ENCODE results near the gene KATNA1. TPM values are rescaled to one million over a fixed set of nuclear protein-coding genes. Genes with fewer than 3 reads are reported as not detected.
"Not testable (repeated sequence)": the region's sequence is repeated elsewhere in the genome, so short reads cannot be mapped to it uniquely, and the experiment has no call there.

The KATNA1 gene
- total and polyA plus RNA-seq, 4 donors = 3.1 to 14.5 (median 6.5) TPM

DNA sequence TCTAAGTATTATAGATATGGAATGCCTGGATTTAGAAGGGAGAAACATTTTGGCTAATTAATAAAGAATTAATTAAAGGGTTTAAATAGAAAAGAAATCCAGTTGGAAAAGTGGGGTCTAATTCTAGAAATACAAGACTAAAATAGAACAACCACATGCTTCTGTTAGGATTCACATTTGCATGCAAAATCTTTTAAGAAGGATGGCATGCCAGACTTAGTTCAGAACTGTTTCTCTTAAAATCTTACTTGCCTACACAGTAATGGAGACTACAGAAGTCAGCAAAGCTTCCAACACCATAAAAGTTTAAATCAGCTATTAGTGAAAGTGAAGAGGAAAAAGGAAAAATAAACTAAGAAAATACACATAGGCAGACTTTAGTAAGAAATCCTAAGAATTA, 32.7 kb upstream of the KATNA1 start:
- Histone ChIP-seq H3K4me1 (ENCODE audit: control insufficient read depth in 4 of 4, insufficient read depth in 4 of 4, low read length in 3 of 4) (peaks cover 0 to 2% (median 0%) of the 10 kb centered on the region in 4 donors), H3K9ac (ENCODE audit: low read depth in 1 of 2, low read length in 2 of 2) (no peak overlapping the region), H3K9me3 (ENCODE audit: control insufficient read depth in 4 of 4, low read length in 3 of 4) (no peaks in the 10 kb centered on the region), H3K36me3 (ENCODE audit: control insufficient read depth in 4 of 4, insufficient read depth in 3 of 4, low read depth in 1 of 4, low read length in 3 of 4) (peaks cover 7 to 28% (median 21%) of the 10 kb centered on the region in 4 donors), H3K27ac (ENCODE audit: low read depth in 1 of 2, low read length in 2 of 2) (no peak overlapping the region), H3K4me3 (ENCODE audit: low read depth in 1 of 3, low read length in 3 of 3) (no peak overlapping the region), H3K27me3 (ENCODE audit: control insufficient read depth in 4 of 4, insufficient read depth in 4 of 4, low read length in 3 of 4) (no peaks in the 10 kb centered on the region)
- DNase-seq (ENCODE audit: low spot score) = no peak
- TF ChIP-seq TAF1 (conservative IDR thresholded peaks at IDR 0.05) (no peak), YY1 (IDR thresholded peaks at IDR 0.05) (no peak), HNF4G (IDR thresholded peaks at IDR 0.05) (no peak), RAD21 (IDR thresholded peaks at IDR 0.05) (no peak), GABPA (IDR thresholded peaks at IDR 0.05 in 1 of 2, conservative IDR thresholded peaks at IDR 0.05 in 1 of 2) (no peak), JUND (IDR thresholded peaks at IDR 0.05) (no peak), RXRA (IDR thresholded peaks at IDR 0.05) (no peak)
- TF ChIP-seq, protein P1, sequence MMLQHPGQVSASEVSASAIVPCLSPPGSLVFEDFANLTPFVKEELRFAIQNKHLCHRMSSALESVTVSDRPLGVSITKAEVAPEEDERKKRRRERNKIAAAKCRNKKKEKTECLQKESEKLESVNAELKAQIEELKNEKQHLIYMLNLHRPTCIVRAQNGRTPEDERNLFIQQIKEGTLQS (IDR thresholded peaks at IDR 0.05) = no peak
- TF ChIP-seq, protein P2, sequence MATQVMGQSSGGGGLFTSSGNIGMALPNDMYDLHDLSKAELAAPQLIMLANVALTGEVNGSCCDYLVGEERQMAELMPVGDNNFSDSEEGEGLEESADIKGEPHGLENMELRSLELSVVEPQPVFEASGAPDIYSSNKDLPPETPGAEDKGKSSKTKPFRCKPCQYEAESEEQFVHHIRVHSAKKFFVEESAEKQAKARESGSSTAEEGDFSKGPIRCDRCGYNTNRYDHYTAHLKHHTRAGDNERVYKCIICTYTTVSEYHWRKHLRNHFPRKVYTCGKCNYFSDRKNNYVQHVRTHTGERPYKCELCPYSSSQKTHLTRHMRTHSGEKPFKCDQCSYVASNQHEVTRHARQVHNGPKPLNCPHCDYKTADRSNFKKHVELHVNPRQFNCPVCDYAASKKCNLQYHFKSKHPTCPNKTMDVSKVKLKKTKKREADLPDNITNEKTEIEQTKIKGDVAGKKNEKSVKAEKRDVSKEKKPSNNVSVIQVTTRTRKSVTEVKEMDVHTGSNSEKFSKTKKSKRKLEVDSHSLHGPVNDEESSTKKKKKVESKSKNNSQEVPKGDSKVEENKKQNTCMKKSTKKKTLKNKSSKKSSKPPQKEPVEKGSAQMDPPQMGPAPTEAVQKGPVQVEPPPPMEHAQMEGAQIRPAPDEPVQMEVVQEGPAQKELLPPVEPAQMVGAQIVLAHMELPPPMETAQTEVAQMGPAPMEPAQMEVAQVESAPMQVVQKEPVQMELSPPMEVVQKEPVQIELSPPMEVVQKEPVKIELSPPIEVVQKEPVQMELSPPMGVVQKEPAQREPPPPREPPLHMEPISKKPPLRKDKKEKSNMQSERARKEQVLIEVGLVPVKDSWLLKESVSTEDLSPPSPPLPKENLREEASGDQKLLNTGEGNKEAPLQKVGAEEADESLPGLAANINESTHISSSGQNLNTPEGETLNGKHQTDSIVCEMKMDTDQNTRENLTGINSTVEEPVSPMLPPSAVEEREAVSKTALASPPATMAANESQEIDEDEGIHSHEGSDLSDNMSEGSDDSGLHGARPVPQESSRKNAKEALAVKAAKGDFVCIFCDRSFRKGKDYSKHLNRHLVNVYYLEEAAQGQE (IDR thresholded peaks at IDR 0.05) = no peak
- TF ChIP-seq, protein P3, sequence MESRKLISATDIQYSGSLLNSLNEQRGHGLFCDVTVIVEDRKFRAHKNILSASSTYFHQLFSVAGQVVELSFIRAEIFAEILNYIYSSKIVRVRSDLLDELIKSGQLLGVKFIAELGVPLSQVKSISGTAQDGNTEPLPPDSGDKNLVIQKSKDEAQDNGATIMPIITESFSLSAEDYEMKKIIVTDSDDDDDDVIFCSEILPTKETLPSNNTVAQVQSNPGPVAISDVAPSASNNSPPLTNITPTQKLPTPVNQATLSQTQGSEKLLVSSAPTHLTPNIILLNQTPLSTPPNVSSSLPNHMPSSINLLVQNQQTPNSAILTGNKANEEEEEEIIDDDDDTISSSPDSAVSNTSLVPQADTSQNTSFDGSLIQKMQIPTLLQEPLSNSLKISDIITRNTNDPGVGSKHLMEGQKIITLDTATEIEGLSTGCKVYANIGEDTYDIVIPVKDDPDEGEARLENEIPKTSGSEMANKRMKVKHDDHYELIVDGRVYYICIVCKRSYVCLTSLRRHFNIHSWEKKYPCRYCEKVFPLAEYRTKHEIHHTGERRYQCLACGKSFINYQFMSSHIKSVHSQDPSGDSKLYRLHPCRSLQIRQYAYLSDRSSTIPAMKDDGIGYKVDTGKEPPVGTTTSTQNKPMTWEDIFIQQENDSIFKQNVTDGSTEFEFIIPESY (IDR thresholded peaks at IDR 0.05) = no peak
- TF ChIP-seq, protein P4, sequence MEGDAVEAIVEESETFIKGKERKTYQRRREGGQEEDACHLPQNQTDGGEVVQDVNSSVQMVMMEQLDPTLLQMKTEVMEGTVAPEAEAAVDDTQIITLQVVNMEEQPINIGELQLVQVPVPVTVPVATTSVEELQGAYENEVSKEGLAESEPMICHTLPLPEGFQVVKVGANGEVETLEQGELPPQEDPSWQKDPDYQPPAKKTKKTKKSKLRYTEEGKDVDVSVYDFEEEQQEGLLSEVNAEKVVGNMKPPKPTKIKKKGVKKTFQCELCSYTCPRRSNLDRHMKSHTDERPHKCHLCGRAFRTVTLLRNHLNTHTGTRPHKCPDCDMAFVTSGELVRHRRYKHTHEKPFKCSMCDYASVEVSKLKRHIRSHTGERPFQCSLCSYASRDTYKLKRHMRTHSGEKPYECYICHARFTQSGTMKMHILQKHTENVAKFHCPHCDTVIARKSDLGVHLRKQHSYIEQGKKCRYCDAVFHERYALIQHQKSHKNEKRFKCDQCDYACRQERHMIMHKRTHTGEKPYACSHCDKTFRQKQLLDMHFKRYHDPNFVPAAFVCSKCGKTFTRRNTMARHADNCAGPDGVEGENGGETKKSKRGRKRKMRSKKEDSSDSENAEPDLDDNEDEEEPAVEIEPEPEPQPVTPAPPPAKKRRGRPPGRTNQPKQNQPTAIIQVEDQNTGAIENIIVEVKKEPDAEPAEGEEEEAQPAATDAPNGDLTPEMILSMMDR (IDR thresholded peaks at IDR 0.05; ENCODE audit: low read depth, low read length, missing input control) = no peak

DNA sequence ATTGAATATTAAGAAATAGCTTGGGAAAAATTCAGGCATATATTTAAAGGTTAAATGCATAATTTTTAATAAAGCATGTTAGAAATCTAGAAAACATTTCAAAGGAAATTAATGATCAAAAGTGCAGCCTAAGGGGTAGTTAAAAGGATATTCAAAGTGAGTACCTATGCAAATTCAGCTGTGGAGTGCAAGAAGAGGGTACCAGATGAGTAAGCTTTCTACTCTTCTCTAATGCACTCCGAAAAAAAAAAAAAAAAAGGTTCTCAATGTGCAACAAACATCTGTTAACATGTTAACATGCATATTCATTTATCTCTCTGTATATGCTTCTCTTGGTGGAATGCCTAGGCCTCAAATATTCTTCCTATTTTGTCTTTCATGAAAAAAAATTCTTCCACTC, 32.0 kb upstream of the KATNA1 start:
- peaks cover 8 to 35% (median 24%) of the 10 kb centered on the region in 4 donors for H3K36me3 ChIP-seq (ENCODE audit: control insufficient read depth in 4 of 4, insufficient read depth in 3 of 4, low read depth in 1 of 4, low read length in 3 of 4)
- H3K9me3 ChIP-seq (ENCODE audit: control insufficient read depth in 4 of 4, low read length in 3 of 4) = no peaks in the 10 kb centered on the region
- DNase-seq (ENCODE audit: low spot score) = no peak
- no peaks in the 10 kb centered on the region for H3K27me3 ChIP-seq (ENCODE audit: control insufficient read depth in 4 of 4, insufficient read depth in 4 of 4, low read length in 3 of 4)
- H3K4me1 ChIP-seq (ENCODE audit: control insufficient read depth in 4 of 4, insufficient read depth in 4 of 4, low read length in 3 of 4) = peaks cover 0 to 2% (median 0%) of the 10 kb centered on the region in 4 donors
- WGBS = 71% methylated on average over 1 of the region's 1 CpG
- no peak overlapping the region for H3K4me3 ChIP-seq (ENCODE audit: low read depth in 1 of 3, low read length in 3 of 3)
- H3K27ac ChIP-seq (ENCODE audit: low read depth in 1 of 2, low read length in 2 of 2) = no peak overlapping the region
- TF ChIP-seq RAD21 (IDR thresholded peaks at IDR 0.05) (no peak), RXRA (IDR thresholded peaks at IDR 0.05) (no peak), FOXA2 (IDR thresholded peaks at IDR 0.05) (no peak), HNF4G (IDR thresholded peaks at IDR 0.05) (no peak), JUND (IDR thresholded peaks at IDR 0.05) (no peak), EGR1 (IDR thresholded peaks at IDR 0.05; ENCODE audit: low read depth in 2 of 2) (no peak), NR2F2 (IDR thresholded peaks at IDR 0.05) (no peak)
- TF ChIP-seq, protein P4 (IDR thresholded peaks at IDR 0.05; ENCODE audit: low read depth, low read length, missing input control) = no peak
- TF ChIP-seq, protein P3 (IDR thresholded peaks at IDR 0.05) = no peak
- TF ChIP-seq, protein P1 (IDR thresholded peaks at IDR 0.05) = no peak
- no peak overlapping the region for H3K9ac ChIP-seq (ENCODE audit: low read depth in 1 of 2, low read length in 2 of 2)

DNA sequence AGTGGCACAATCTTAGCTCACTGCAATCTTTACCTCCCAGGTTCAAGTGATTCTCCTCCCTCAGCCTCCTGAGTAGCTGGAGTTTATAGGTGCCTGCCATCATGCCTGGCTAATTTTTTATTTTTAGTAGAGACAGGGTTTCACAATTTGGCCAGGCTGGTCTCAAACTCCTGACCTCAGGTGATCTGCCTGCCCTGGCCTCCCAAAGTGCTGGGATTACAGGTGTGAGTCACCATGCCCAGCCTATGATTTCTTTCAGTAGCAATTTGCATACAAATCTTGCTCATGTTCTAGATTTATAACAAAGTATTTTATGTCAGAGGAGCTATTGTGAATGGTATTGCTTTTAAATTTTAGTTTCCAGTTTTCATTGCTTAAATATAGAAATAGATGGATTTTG, 23.8 kb upstream of the KATNA1 start:
- H3K9ac ChIP-seq (ENCODE audit: low read depth in 1 of 2, low read length in 2 of 2); H3K9me3 ChIP-seq (ENCODE audit: control insufficient read depth in 4 of 4, low read length in 3 of 4); DNase-seq (ENCODE audit: low spot score); H3K4me1 ChIP-seq (ENCODE audit: control insufficient read depth in 4 of 4, insufficient read depth in 4 of 4, low read length in 3 of 4); H3K27ac ChIP-seq (ENCODE audit: low read depth in 1 of 2, low read length in 2 of 2); H3K4me3 ChIP-seq (ENCODE audit: low read depth in 1 of 3, low read length in 3 of 3); H3K27me3 ChIP-seq (ENCODE audit: control insufficient read depth in 4 of 4, insufficient read depth in 4 of 4, low read length in 3 of 4): not testable (repeated sequence)
- peaks cover 3 to 43% (median 29%) of the 10 kb centered on the region in 4 donors for H3K36me3 ChIP-seq (ENCODE audit: control insufficient read depth in 4 of 4, insufficient read depth in 3 of 4, low read depth in 1 of 4, low read length in 3 of 4)
